Measurements from ENCODE around the gene SGCB.

GRCh38 chr4:52016981-52017380 lies 21.1 kb downstream of the SGCB start:
- TF ChIP-seq POLR2AphosphoS5 (IDR thresholded peaks at IDR 0.05; ENCODE audit: low read depth, low read length): no peak
- no peak for TF ChIP-seq REST (IDR thresholded peaks at IDR 0.05; ENCODE audit: insufficient read depth in 1 of 2, low read depth in 2 of 2, low read length in 2 of 2)
- TF ChIP-seq TAF1 (IDR thresholded peaks at IDR 0.05; ENCODE audit: borderline replicate concordance, insufficient read depth, low read length): no peak
- no peak for TF ChIP-seq SIN3A (IDR thresholded peaks at IDR 0.05; ENCODE audit: borderline replicate concordance, insufficient read depth, low read length)
- TF ChIP-seq FOXP2 (optimal IDR thresholded peaks at IDR 0.05; ENCODE audit: borderline replicate concordance, extremely low read depth, extremely low read length, insufficient read depth): no peak

All from PFSK-1 (cell line).